ENCODE results near the gene MSRB3.

DNA sequence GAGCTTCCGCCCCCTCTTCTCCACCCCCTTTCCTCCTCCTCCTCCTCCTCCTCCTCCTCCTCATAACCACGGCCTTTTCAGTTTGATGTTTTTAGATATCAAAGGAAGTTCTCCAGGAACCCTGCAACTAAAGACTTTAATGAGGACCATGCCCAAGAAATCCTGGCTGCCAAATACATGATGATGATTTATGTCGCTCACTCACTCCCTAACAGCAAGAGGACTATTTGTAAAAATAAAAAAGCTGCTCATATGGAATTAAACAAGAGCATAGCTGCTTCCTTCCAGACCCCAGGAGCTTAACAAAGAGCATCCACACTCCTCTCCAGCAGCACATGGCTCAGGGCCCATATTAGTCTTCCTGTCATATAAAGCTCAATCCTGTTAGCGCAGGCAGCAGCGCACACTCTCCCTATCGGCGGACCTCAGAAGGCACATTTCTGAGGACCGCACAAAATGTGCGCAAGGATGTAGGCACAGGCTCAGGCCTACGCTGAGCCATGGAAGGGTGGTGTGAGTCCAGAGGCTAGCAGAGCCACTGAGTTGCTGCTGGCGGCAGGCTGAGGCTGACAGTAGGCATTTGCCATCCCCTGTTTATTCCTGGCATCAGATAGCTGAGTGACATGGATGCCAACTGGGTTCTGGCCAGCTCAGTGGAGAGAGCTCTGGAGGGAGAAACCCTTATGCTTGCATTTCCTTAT lies 232.8 kb downstream of the MSRB3 start:
- TF ChIP-seq JUND (IDR thresholded peaks at IDR 0.05) (no peak), RAD21 (IDR thresholded peaks at IDR 0.05) (peak in 1 of 2 donors; percentile 41), EGR1 (IDR thresholded peaks at IDR 0.05; ENCODE audit: low read depth in 2 of 2) (no peak), GABPA (IDR thresholded peaks at IDR 0.05 in 1 of 2, conservative IDR thresholded peaks at IDR 0.05 in 1 of 2) (no peak), RXRA (IDR thresholded peaks at IDR 0.05) (peak in 1 of 2 donors; percentile 6), FOXA1 (IDR thresholded peaks at IDR 0.05) (no peak)
- TF ChIP-seq, protein P1, sequence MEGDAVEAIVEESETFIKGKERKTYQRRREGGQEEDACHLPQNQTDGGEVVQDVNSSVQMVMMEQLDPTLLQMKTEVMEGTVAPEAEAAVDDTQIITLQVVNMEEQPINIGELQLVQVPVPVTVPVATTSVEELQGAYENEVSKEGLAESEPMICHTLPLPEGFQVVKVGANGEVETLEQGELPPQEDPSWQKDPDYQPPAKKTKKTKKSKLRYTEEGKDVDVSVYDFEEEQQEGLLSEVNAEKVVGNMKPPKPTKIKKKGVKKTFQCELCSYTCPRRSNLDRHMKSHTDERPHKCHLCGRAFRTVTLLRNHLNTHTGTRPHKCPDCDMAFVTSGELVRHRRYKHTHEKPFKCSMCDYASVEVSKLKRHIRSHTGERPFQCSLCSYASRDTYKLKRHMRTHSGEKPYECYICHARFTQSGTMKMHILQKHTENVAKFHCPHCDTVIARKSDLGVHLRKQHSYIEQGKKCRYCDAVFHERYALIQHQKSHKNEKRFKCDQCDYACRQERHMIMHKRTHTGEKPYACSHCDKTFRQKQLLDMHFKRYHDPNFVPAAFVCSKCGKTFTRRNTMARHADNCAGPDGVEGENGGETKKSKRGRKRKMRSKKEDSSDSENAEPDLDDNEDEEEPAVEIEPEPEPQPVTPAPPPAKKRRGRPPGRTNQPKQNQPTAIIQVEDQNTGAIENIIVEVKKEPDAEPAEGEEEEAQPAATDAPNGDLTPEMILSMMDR (IDR thresholded peaks at IDR 0.05; ENCODE audit: low read depth, low read length, missing input control) = no peak
- TF ChIP-seq, protein P2, sequence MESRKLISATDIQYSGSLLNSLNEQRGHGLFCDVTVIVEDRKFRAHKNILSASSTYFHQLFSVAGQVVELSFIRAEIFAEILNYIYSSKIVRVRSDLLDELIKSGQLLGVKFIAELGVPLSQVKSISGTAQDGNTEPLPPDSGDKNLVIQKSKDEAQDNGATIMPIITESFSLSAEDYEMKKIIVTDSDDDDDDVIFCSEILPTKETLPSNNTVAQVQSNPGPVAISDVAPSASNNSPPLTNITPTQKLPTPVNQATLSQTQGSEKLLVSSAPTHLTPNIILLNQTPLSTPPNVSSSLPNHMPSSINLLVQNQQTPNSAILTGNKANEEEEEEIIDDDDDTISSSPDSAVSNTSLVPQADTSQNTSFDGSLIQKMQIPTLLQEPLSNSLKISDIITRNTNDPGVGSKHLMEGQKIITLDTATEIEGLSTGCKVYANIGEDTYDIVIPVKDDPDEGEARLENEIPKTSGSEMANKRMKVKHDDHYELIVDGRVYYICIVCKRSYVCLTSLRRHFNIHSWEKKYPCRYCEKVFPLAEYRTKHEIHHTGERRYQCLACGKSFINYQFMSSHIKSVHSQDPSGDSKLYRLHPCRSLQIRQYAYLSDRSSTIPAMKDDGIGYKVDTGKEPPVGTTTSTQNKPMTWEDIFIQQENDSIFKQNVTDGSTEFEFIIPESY (IDR thresholded peaks at IDR 0.05) = no peak
- TF ChIP-seq, protein P3, sequence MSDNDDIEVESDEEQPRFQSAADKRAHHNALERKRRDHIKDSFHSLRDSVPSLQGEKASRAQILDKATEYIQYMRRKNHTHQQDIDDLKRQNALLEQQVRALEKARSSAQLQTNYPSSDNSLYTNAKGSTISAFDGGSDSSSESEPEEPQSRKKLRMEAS (IDR thresholded peaks at IDR 0.05) = no peak
- TF ChIP-seq, protein P4, sequence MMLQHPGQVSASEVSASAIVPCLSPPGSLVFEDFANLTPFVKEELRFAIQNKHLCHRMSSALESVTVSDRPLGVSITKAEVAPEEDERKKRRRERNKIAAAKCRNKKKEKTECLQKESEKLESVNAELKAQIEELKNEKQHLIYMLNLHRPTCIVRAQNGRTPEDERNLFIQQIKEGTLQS (IDR thresholded peaks at IDR 0.05) = no peak
- TF ChIP-seq, protein P5, sequence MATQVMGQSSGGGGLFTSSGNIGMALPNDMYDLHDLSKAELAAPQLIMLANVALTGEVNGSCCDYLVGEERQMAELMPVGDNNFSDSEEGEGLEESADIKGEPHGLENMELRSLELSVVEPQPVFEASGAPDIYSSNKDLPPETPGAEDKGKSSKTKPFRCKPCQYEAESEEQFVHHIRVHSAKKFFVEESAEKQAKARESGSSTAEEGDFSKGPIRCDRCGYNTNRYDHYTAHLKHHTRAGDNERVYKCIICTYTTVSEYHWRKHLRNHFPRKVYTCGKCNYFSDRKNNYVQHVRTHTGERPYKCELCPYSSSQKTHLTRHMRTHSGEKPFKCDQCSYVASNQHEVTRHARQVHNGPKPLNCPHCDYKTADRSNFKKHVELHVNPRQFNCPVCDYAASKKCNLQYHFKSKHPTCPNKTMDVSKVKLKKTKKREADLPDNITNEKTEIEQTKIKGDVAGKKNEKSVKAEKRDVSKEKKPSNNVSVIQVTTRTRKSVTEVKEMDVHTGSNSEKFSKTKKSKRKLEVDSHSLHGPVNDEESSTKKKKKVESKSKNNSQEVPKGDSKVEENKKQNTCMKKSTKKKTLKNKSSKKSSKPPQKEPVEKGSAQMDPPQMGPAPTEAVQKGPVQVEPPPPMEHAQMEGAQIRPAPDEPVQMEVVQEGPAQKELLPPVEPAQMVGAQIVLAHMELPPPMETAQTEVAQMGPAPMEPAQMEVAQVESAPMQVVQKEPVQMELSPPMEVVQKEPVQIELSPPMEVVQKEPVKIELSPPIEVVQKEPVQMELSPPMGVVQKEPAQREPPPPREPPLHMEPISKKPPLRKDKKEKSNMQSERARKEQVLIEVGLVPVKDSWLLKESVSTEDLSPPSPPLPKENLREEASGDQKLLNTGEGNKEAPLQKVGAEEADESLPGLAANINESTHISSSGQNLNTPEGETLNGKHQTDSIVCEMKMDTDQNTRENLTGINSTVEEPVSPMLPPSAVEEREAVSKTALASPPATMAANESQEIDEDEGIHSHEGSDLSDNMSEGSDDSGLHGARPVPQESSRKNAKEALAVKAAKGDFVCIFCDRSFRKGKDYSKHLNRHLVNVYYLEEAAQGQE (IDR thresholded peaks at IDR 0.05) = no peak

Measured in liver (tissue), 3 donors.